ENCODE measurements around the gene PXDC1. TPM values are rescaled to one million over a fixed set of nuclear protein-coding genes. Genes with fewer than 3 reads are reported as not detected.

PXDC1 gene
- total RNA-seq, 2 experiments from 2014 or later: 0.17 to 0.27 TPM

DNA sequence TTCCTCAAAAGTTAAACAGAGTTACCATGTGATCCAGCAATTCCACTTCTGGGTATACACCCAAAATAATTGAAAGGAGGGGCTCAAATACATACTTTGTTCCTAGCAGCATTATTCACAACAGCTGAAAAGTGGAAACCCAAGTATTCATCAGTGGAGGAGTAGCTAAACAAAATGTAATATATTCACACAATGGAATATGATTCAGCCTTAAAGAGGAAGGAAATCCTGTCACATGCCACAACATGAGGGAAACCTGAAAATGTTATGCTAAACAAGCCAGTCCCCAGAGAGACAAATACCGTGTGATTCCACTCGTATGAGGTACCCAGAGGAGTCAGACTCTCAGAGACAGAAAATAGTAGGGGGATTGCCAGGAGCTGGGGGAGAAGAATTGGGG, 44.5 kb downstream of the PXDC1 start:
- ChIA-PET POLR2A (no interaction called here), CTCF (no interaction called here)
- Mint-ChIP-seq H3K27me3 (peaks cover 23% of the 10 kb centered on the region), H3K36me3 (ENCODE audit: low read depth) (no peaks in the 10 kb centered on the region), H3K9me3 (no peaks in the 10 kb centered on the region), H3K4me1 (ENCODE audit: low read depth) (no peaks in the 10 kb centered on the region), H3K27ac (no peak overlapping the region), H3K4me3 (no peak overlapping the region)
- intact Hi-C loops (cut with DNase I, micrococcal nuclease): no loop called here
- no peaks in the 10 kb centered on the region for H3K36me3 ChIP-seq (ENCODE audit: insufficient read depth, low read length)
- TF ChIP-seq, protein P1, sequence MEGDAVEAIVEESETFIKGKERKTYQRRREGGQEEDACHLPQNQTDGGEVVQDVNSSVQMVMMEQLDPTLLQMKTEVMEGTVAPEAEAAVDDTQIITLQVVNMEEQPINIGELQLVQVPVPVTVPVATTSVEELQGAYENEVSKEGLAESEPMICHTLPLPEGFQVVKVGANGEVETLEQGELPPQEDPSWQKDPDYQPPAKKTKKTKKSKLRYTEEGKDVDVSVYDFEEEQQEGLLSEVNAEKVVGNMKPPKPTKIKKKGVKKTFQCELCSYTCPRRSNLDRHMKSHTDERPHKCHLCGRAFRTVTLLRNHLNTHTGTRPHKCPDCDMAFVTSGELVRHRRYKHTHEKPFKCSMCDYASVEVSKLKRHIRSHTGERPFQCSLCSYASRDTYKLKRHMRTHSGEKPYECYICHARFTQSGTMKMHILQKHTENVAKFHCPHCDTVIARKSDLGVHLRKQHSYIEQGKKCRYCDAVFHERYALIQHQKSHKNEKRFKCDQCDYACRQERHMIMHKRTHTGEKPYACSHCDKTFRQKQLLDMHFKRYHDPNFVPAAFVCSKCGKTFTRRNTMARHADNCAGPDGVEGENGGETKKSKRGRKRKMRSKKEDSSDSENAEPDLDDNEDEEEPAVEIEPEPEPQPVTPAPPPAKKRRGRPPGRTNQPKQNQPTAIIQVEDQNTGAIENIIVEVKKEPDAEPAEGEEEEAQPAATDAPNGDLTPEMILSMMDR (IDR thresholded peaks at IDR 0.05): no peak
- H3K27me3 ChIP-seq (ENCODE audit: control insufficient read depth in 1 of 2, insufficient read depth in 2 of 2, low read length in 2 of 2): no peaks in the 10 kb centered on the region
- DNase-seq: no peak
- no peak overlapping the region for H3K4me3 ChIP-seq (ENCODE audit: low read length)
- H3K4me1 ChIP-seq (ENCODE audit: insufficient read depth, low read length): no peaks in the 10 kb centered on the region
- H3K9me3 ChIP-seq (ENCODE audit: control insufficient read depth in 1 of 2, insufficient read depth in 1 of 2, low read length in 2 of 2): no peaks in the 10 kb centered on the region
- no peak overlapping the region for H3K27ac ChIP-seq (ENCODE audit: low read depth in 1 of 2, low read length in 2 of 2)
- ATAC-seq (ENCODE audit: poor library complexity): no peak

DNA sequence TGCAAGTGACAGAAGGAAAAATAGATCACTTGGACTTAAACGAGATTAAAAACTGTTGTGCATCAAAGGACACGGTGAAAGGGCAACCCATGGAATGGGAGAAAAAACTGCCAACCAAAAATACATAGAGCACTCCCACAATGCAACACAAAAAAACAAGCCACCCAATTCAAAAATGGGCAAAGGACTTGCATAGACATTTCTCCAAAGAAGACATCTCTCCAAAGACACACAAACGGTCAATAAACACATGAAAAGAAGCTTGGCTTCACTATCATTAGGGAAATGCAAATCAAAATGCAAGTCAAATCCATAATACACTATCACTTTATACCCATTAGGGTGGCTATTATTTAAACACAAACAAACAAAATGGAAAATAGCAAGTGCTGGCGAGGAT, 45.0 kb downstream of the PXDC1 start:
- H3K27ac ChIP-seq (ENCODE audit: low read depth in 1 of 2, low read length in 2 of 2): no peak overlapping the region
- H3K36me3 ChIP-seq (ENCODE audit: insufficient read depth, low read length): no peaks in the 10 kb centered on the region
- intact Hi-C loops (cut with DNase I, micrococcal nuclease): no loop called here
- ChIA-PET CTCF (no interaction called here), POLR2A (no interaction called here)
- H3K27me3 ChIP-seq (ENCODE audit: control insufficient read depth in 1 of 2, insufficient read depth in 2 of 2, low read length in 2 of 2): no peaks in the 10 kb centered on the region
- no peak overlapping the region for H3K4me3 ChIP-seq (ENCODE audit: low read length)
- no peak for ATAC-seq (ENCODE audit: poor library complexity)
- Mint-ChIP-seq H3K27me3 (peaks cover 23% of the 10 kb centered on the region), H3K4me3 (no peak overlapping the region), H3K4me1 (ENCODE audit: low read depth) (no peaks in the 10 kb centered on the region), H3K36me3 (ENCODE audit: low read depth) (no peaks in the 10 kb centered on the region), H3K27ac (no peak overlapping the region), H3K9me3 (no peaks in the 10 kb centered on the region)
- TF ChIP-seq, protein P1 (IDR thresholded peaks at IDR 0.05): no peak
- no peaks in the 10 kb centered on the region for H3K9me3 ChIP-seq (ENCODE audit: control insufficient read depth in 1 of 2, insufficient read depth in 1 of 2, low read length in 2 of 2)
- no peak for DNase-seq
- no peaks in the 10 kb centered on the region for H3K4me1 ChIP-seq (ENCODE audit: insufficient read depth, low read length)

DNA sequence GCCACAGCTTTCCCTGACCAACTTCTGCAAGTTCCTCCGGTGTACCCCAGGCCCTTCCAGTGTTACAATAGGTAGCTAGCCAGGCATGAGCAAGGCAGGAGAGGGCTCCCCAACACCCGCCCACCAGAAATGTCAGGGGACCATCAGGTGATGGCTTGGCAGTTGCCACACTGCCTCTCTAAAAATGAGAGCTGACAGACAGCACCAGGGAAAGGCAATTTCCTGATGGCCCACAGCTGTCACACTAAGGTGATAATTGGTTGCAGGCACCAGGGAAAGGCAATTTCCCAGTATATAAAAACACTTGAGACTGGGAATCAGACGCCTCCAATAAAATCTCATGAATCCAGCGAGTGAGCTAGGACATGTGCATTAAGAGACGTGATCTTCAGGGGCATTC, 49.9 kb downstream of the PXDC1 start:
- peaks cover 0 to 5% of the 10 kb centered on the region in 2 experiments for H3K9me3 ChIP-seq (ENCODE audit: control insufficient read depth in 1 of 2, insufficient read depth in 1 of 2, low read length in 2 of 2)
- intact Hi-C loops (cut with DNase I, micrococcal nuclease): no loop called here
- no peaks in the 10 kb centered on the region for H3K4me1 ChIP-seq (ENCODE audit: insufficient read depth, low read length)
- H3K27ac ChIP-seq (ENCODE audit: low read depth in 1 of 2, low read length in 2 of 2): no peak overlapping the region
- peaks cover 3% of the 10 kb centered on the region for H3K9me3 Mint-ChIP-seq
- H3K4me1 Mint-ChIP-seq (ENCODE audit: low read depth): no peaks in the 10 kb centered on the region
- CTCF ChIA-PET: no interaction called here
- H3K27me3 Mint-ChIP-seq: peaks cover 31% of the 10 kb centered on the region
- TF ChIP-seq, protein P1 (IDR thresholded peaks at IDR 0.05): no peak
- H3K27me3 ChIP-seq (ENCODE audit: control insufficient read depth in 1 of 2, insufficient read depth in 2 of 2, low read length in 2 of 2): no peaks in the 10 kb centered on the region
- H3K27ac Mint-ChIP-seq: no peak overlapping the region
- ATAC-seq (ENCODE audit: poor library complexity) (no peak), DNase-seq (no peak)
- H3K36me3 Mint-ChIP-seq (ENCODE audit: low read depth): no peaks in the 10 kb centered on the region
- H3K36me3 ChIP-seq (ENCODE audit: insufficient read depth, low read length): no peaks in the 10 kb centered on the region
- POLR2A ChIA-PET: no interaction called here
- H3K4me3 Mint-ChIP-seq: no peak overlapping the region
- no peak overlapping the region for H3K4me3 ChIP-seq (ENCODE audit: low read length)

Measured in CD4-positive, alpha-beta T cell (primary cell).